Thymus (tissue), 11 donors: ENCODE results near the gene ARHGAP4. TPM values are rescaled to one million over a fixed set of nuclear protein-coding genes. Genes with fewer than 3 reads are reported as not detected.
A peak's percentile ranks its signal among the peaks of the same experiment; 100 is the strongest.

Experiments
- DNase-seq, 9 donors: peaks; one replicate each; pipeline ENCODE4 v3.0.0-alpha.2; 2013; ENCODE audit warnings: low spot score in 9 of 9, low read depth in 6 of 9, missing footprints in 1 of 9
- H3K27ac ChIP-seq, 2 donors: one replicate each; pipeline ENCODE4 v1.5.1; 2013; ENCODE audit warnings: control low read depth in 1 of 2, low read depth in 1 of 2, low read length in 1 of 2, mild to moderate bottlenecking in 1 of 2, moderate library complexity in 1 of 2
- H3K27me3 ChIP-seq, 2 donors: one replicate each; pipeline ENCODE4 v1.5.1; 2013; ENCODE audit warnings: low read length in 1 of 2; ENCODE audit not compliant: control insufficient read depth in 2 of 2, insufficient read depth in 1 of 2
- H3K36me3 ChIP-seq, 2 donors: one replicate each; pipeline ENCODE4 v1.5.1; 2013; ENCODE audit warnings: low read length in 1 of 2, mild to moderate bottlenecking in 1 of 2, moderate library complexity in 1 of 2; ENCODE audit not compliant: control insufficient read depth in 2 of 2, insufficient read depth in 2 of 2
- H3K4me1 ChIP-seq, 2 donors: one replicate each; pipeline ENCODE4 v1.5.1; 2013; ENCODE audit warnings: low read length in 2 of 2; ENCODE audit not compliant: control insufficient read depth in 2 of 2, insufficient read depth in 2 of 2
- H3K4me3 ChIP-seq, 2 donors: one replicate each; pipeline ENCODE4 v1.5.1; 2013; ENCODE audit warnings: low read length in 2 of 2, control low read depth in 1 of 2, mild to moderate bottlenecking in 1 of 2
- H3K9me3 ChIP-seq, 2 donors: one replicate each; pipeline ENCODE4 v1.5.1; 2013; ENCODE audit warnings: low read length in 1 of 2, mild to moderate bottlenecking in 1 of 2; ENCODE audit not compliant: control insufficient read depth in 2 of 2, insufficient read depth in 1 of 2
- WGBS: extraction: QIAGEN DNeasy Blood & Tissue Kit; methylation state at CpG from one replicate; pipeline ENCODE4 v1.1.7; 2013; 5-methylcytosine and 5-hydroxymethylcytosine counted together
- polyA plus RNA-seq: library from polyadenylated mRNA; stranded (reverse); fragments of 200-250 nt; gene quantifications from one replicate; pipeline ENCODE4 v1.2.3, GENCODE V29; 2013
- total RNA-seq: library from RNA; stranded (reverse); fragments of 120-200 nt; gene quantifications from one replicate; pipeline ENCODE4 v1.2.4, GENCODE V29; 2013
- donor health status: healthy.

The ARHGAP4 gene
- total and polyA plus RNA-seq, 2 donors = 139 to 481 TPM

DNA sequence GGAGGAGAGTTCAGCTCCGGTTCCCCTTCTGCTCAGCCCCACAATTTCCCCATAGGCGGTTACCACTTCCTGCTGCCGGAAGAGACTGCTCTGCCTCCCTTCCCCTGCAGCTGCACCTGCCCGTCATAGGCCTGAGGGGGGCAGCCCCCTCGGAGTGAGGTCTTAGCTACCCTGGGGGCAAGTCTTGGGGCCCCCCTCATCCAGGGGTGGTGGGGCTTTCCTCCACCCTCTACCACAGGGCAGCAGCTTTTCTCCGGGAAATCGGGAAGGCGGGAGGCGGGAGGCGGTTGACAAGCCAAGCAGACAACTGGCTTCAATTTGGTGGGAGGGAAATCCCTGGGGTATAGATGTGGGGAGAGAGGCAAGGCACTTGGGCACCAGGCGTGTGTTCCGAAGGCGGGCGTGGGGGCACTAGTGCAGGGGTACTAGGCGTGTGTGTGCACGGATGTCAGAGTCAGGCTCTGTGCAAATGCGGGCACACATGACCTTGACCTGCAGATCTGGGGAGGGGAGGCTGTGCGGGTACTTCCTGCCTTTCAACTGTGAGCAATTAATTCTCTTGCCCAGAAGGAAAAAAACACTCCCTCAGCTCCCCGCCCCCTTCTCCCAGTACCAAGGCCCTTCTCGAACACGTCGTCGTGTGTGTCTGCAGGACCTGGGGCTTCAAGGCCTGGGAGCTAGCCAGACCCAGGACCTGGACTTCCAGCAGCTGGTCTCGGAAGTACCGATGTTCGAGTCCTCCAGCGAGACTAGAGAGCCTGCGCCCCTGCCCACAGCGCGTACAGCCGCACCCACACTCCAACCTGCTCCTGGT, 1.0 kb upstream of the ARHGAP4 start:
- WGBS = under 1% methylated on average over 31 of the region's 31 CpGs
- peaks cover 0 to 7% of the 10 kb centered on the region in 2 donors for H3K9me3 ChIP-seq

GRCh38 chrX:153926552-153926857, 441 bp upstream of the ARHGAP4 start:
- H3K27ac ChIP-seq = peak overlapping the region; percentile 93 to 100
- H3K4me1 ChIP-seq = peaks cover 3 to 75% of the 10 kb centered on the region in 2 donors
- WGBS = 1% methylated on average over 4 of the region's 4 CpGs
- DNase-seq = no peak
- peaks cover 0 to 7% of the 10 kb centered on the region in 2 donors for H3K9me3 ChIP-seq
- peak overlapping the region; percentile 61 to 87 for H3K4me3 ChIP-seq
- peaks cover 12 to 21% of the 10 kb centered on the region in 2 donors for H3K36me3 ChIP-seq
- H3K27me3 ChIP-seq = peaks cover 0 to 25% of the 10 kb centered on the region in 2 donors

More for the DNA sequence above, 1.0 kb upstream of the ARHGAP4 start:
- Histone ChIP-seq H3K27ac (peak overlapping the region; percentile 93 to 100), H3K4me3 (peak overlapping the region; percentile 61 to 87), H3K4me1 (peaks cover 3 to 69% of the 10 kb centered on the region in 2 donors), H3K27me3 (peaks cover 0 to 24% of the 10 kb centered on the region in 2 donors), H3K36me3 (peaks cover 15 to 26% of the 10 kb centered on the region in 2 donors)
- peak; percentile 48 to 93 (median 80) for DNase-seq

- Histone ChIP-seq H3K27ac (peak overlapping the region; percentile 91 to 93), H3K9me3 (peaks cover 0 to 7% of the 10 kb centered on the region in 2 donors), H3K36me3 (peaks cover 11 to 22% of the 10 kb centered on the region in 2 donors), H3K4me1 (peaks cover 3 to 78% of the 10 kb centered on the region in 2 donors), H3K27me3 (peaks cover 0 to 28% of the 10 kb centered on the region in 2 donors), H3K4me3 (peak overlapping the region; percentile 61 to 81)
- WGBS = 6% methylated on average over 4 of the region's 4 CpGs
- DNase-seq = peak in 1 of 9 donors; percentile 55
Measured at GRCh38 chrX:153925387-153925738, 701 bp downstream of the ARHGAP4 start.

DNA sequence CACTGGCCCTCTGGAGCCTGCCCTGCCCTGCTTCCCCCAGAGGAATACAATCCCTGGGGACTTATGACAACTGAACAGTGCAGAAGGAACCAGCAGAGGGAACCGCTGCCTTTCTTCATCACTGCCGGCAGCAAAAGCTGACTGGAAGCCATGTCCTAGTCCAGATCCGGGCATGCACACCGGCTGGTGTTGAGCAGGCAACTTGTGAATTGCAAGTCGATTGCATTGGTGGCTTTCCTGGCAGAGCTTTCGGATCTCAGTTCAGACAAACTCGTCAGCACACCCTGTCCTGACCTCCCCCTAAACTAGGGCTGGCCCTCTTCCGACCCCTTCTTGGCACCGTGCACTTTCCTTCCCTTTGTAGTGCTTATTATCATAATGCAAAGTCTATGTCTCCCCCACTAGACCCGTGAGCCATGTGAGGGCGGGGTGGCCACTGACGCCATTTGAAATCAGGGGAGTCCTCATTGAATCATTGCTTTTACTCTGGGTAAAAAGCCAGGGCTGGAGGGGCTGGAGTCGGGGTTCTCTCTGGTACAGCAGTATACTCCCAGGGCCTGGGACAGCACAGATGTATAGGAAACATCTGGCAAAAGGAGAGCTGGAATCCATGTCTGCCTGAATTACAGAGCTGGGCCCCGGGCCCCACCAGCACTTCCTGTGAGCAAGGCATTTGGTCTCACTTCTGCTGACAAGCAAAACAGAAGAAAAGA, 1.8 kb downstream of the ARHGAP4 start:
- WGBS = 2% methylated on average over 14 of the region's 14 CpGs
- Histone ChIP-seq H3K4me1 (peaks cover 3 to 69% of the 10 kb centered on the region in 2 donors), H3K27ac (peak overlapping the region; percentile 89 to 91), H3K4me3 (peak overlapping the region; percentile 61 to 81), H3K9me3 (peaks cover 0 to 7% of the 10 kb centered on the region in 2 donors), H3K27me3 (peaks cover 0 to 32% of the 10 kb centered on the region in 2 donors), H3K36me3 (peaks cover 19 to 22% of the 10 kb centered on the region in 2 donors)
- DNase-seq = peak in 2 of 9 donors; percentile 33 to 62

GRCh38 chrX:153922932-153923857, 2.9 kb downstream of the ARHGAP4 start:
- H3K9me3 ChIP-seq = peaks cover 0 to 7% of the 10 kb centered on the region in 2 donors
- no peak overlapping the region for H3K4me3 ChIP-seq
- peaks cover 3 to 60% of the 10 kb centered on the region in 2 donors for H3K4me1 ChIP-seq
- H3K27ac ChIP-seq = no peak overlapping the region
- WGBS = 56% methylated on average over 25 of the region's 25 CpGs
- peaks cover 0 to 37% of the 10 kb centered on the region in 2 donors for H3K27me3 ChIP-seq
- DNase-seq = no peak
- peaks cover 29 to 30% of the 10 kb centered on the region in 2 donors for H3K36me3 ChIP-seq

DNA sequence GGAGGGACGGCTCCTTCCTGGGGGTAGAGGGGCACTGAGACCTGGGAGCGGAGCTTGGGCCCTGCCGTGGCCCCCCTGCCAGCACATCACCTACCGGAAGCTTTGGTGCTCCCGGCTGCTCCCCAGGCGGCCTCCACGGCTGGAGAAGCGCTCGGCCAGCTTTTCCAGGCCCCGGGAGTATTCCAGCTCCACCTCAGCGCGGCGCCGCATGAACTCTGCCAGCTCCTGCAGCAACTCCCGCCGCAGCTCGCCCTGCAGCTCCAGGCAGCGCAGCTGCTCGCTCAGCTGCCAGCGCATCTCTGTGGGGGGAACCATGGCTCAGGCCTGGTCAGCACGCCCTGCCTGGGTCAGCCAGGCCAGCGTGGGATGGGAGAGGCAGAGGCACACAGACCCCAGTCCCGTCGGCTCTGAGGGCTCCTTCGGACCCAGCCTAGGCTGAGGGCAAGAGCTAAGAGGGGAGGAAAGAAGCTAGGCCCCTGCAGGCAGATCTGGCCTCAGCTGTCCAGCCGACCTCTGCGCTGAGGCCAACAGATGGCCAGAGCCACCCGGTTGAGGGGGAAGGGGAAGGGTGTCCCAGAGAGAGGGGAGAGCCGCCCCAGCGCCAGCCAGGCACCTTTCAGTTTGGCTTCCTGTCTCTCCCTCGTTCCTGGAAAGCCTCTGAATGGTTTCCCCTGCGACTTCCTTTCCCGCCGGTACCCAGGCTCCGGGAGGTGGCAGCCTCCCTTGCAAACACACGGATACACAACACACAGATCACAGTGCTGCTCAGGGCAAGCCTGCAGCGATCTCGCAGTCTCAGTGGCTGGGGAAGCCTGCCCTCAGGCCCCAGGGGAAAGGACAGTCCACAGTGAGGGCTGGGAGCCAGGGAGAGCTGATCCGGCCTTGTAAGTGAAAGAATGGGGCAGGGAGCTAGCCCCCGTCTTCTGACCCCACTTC, 4.3 kb downstream of the ARHGAP4 start:
- peaks cover 38 to 41% of the 10 kb centered on the region in 2 donors for H3K36me3 ChIP-seq
- no peak overlapping the region for H3K27ac ChIP-seq

GRCh38 chrX:153921070-153921469, 5.0 kb downstream of the ARHGAP4 start:
- H3K9me3 ChIP-seq = no peaks in the 10 kb centered on the region
- H3K27ac ChIP-seq = no peak overlapping the region
- peaks cover 3 to 44% of the 10 kb centered on the region in 2 donors for H3K4me1 ChIP-seq
- 94% methylated on average over 16 of the region's 16 CpGs for WGBS
- H3K4me3 ChIP-seq = no peak overlapping the region
- DNase-seq = no peak
- H3K36me3 ChIP-seq = peaks cover 40 to 41% of the 10 kb centered on the region in 2 donors
- H3K27me3 ChIP-seq = peaks cover 0 to 40% of the 10 kb centered on the region in 2 donors

More for the DNA sequence above, 4.3 kb downstream of the ARHGAP4 start:
- peaks cover 0 to 40% of the 10 kb centered on the region in 2 donors for H3K27me3 ChIP-seq
- H3K9me3 ChIP-seq = no peaks in the 10 kb centered on the region
- WGBS = 64% methylated on average over 40 of the region's 40 CpGs
- H3K4me3 ChIP-seq = no peak overlapping the region
- DNase-seq = no peak
- peaks cover 3 to 50% of the 10 kb centered on the region in 2 donors for H3K4me1 ChIP-seq

- DNase-seq = no peak
Measured at GRCh38 chrX:153920546-153920945, 5.5 kb downstream of the ARHGAP4 start.

More at GRCh38 chrX:153920546-153920945, 5.5 kb downstream of the ARHGAP4 start:
- Histone ChIP-seq H3K9me3 (no peaks in the 10 kb centered on the region), H3K4me3 (no peak overlapping the region), H3K36me3 (peaks cover 41 to 45% of the 10 kb centered on the region in 2 donors), H3K27me3 (peaks cover 0 to 37% of the 10 kb centered on the region in 2 donors), H3K4me1 (peaks cover 3 to 44% of the 10 kb centered on the region in 2 donors), H3K27ac (no peak overlapping the region)
- 98% methylated on average over 14 of the region's 14 CpGs for WGBS
